Left forelimb (tissue), 1 donor: Measurements from ENCODE around the gene SLC1A7.
"Not testable (repeated sequence)": the region's sequence is repeated elsewhere in the genome, so short reads cannot be mapped to it uniquely, and the experiment has no call there.

ENCODE experiments used
- DNase-seq: peaks from one replicate; pipeline ENCODE4 v3.0.0-alpha.2; 2018; ENCODE audit warnings: low spot score

Gene SLC1A7

GRCh38 chr1:53142226-53142853 lies at the start of gene SLC1A7:
Gene SLC1A7 (minus strand): TSS chr1:53142638. CDS start chr1:53142449, 189 bp downstream.
- DNase-seq, result no peak

- no peak for DNase-seq
Observed at GRCh38 chr1:53190210-53190611, 47.8 kb upstream of the SLC1A7 start.

- no peak for DNase-seq
Observed at GRCh38 chr1:53189061-53189460, 46.6 kb upstream of the SLC1A7 start.

GRCh38 chr1:53188099-53188498 lies 45.7 kb upstream of the SLC1A7 start:
- no peak for DNase-seq

GRCh38 chr1:53187401-53187800 lies 45.0 kb upstream of the SLC1A7 start:
- no peak for DNase-seq

- DNase-seq, result no peak
Observed at GRCh38 chr1:53186533-53186932, 44.1 kb upstream of the SLC1A7 start.

DNA sequence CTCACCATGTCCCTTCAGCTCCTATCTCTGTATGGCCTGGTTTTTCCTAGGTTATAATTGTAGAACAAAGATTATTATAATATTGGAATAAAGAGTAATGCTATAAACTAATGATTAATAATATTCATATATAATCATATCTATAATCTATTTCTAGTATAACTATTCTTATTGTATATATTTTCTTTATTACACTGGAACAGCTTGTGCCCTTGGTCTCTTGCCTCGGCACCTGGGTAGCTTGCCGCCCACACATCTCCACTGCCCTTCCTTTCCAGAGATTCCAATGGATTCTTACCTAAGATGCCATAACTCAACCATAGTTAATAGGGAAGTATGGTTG lies 43.5 kb upstream of the SLC1A7 start:
- not testable (repeated sequence) for DNase-seq

DNA sequence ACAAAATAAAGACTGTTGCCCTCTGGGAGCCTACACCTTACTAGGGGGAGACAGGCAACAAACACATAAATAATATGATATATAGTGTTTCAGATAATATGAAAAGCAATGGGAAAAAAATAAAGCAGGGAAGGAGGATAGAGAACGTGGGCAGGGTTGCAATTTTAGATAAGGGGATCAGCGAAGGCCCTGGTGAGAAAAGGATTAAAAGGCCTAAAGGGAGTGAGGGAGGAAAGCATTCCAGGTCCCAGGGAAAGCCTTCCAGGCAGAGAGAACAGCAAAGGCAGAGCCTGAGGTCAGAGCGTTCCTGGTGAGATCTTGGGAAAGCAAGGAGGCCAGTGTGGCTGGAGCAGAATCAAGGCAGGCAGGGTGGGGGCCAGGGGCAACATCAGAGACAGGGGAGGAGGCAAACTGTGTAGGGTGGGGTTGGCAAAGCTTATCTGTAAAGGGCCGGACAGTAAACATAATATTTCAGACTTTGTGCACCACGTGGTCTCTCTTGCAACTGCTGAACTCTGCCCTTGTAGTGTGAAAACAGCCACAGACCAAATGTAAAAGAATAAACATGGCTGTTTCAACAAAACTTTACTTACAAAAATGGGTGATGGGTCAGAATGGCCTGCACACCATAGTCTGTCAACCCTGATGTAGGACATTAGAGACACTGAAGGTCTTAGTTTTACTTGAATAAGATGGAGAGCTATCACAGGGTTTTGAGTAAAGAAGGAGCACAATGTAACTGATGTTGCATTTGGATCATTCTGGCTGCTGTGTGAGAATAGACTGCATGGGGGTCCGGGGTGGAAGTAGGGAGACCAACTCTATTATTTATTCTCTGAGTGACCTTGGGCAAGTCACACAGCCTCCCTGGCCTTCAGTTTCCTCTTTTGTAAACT lies 40.9 kb upstream of the SLC1A7 start:
- DNase-seq, result no peak

- DNase-seq, result no peak
Observed at GRCh38 chr1:53182716-53183094, 40.3 kb upstream of the SLC1A7 start.

- DNase-seq, result peak; percentile 73
Observed at GRCh38 chr1:53182111-53182593, 39.7 kb upstream of the SLC1A7 start.

DNA sequence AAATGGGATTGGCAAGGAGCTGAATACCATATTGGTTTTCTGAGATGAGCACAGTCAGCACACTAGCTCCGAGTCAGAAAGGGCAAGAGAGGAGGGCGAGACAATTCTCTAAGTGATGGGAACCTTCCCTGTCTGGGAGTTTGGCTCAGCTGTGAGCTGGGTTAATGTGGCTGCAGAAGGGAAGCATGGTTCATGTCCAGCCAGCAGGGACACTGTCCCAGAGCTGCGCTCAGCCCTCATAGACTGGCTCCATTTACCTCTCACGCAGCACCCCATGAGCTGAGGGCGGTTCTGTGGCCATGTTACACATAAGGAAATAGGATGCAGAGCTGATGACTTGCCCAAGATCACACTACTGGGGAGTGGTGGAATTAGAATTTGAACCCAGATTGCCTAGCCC lies 38.5 kb upstream of the SLC1A7 start:
- DNase-seq, result no peak

DNA sequence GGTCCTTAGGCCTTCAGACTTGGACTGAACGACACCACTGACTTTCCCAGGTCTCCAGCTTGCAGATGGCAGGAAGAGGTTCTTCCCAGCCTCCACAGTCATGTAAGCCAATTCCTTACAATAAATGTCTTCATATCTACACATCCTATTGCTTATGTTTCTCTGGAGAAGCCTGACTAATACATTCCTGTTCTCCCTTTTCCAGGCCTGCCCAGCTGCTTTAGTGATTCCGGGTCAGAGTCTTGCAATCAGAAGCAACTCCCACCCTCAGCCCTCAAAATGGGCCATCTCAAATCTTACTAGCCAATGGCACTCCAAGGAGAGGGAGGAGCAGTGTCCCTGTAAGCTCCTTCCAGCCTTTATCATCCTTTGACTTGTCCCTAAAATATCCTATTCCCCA lies 37.8 kb upstream of the SLC1A7 start:
- no peak for DNase-seq

DNA sequence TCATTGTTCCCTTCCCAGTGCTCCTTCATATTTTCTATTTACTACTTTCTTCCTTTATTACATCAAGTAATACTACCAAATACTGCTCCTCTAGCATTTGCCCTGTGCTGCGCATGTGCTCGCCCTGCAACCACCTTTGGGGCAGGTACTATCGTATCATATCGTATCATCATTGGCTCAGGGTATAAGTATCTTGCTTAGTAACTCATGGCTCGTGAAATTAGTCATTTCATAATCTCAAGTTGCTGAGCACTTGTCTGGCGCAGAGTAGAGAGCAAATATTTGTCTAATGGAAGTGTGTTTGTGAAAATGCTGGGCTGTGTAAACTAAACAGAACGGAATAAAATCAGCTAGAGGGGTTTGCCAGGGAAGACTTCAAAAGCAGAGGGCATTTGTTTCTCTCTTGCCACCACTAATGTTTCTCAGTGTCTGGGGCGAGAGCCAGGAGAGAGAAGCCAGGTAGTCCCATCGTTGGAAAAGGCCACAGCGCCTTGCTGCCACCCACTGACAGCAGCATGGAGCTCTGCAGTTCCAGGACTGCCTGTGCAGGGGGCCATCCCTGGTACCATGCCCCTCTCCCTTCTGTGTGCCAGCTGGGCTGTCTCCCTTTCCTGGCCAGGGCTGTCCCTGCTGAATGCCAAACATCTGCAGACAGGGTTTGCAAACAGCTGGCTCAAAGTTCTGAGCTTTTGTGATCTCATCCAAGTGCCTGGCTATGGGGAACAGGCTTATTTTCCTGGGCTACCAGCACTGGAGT lies 34.2 kb upstream of the SLC1A7 start:
- DNase-seq, result no peak

- DNase-seq, result no peak
Observed at GRCh38 chr1:53174971-53175913, 32.8 kb upstream of the SLC1A7 start.

GRCh38 chr1:53172426-53173128 lies 30.1 kb upstream of the SLC1A7 start:
- DNase-seq, result no peak

DNA sequence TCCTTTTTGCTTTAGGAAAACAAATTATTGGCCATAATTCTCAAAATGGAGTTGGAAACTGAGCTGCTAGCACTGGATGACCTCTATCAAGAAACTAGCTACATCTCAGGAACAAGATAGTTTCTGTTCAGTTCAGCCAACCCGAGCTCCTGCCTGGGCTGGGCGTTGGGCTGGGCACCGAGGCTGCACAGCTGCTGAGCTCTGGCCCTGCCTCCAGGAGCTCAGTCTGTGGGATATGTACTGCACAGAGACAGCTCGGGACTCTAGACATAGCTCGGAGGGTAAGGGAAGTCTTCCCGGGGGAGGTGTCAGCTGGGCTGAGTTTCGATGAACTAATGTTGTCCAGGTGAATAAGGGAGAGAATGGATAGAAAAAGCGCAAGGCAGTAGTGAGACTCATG lies 24.5 kb upstream of the SLC1A7 start:
- DNase-seq, result no peak

GRCh38 chr1:53166366-53166765 lies 23.9 kb upstream of the SLC1A7 start:
- DNase-seq, result no peak

DNA sequence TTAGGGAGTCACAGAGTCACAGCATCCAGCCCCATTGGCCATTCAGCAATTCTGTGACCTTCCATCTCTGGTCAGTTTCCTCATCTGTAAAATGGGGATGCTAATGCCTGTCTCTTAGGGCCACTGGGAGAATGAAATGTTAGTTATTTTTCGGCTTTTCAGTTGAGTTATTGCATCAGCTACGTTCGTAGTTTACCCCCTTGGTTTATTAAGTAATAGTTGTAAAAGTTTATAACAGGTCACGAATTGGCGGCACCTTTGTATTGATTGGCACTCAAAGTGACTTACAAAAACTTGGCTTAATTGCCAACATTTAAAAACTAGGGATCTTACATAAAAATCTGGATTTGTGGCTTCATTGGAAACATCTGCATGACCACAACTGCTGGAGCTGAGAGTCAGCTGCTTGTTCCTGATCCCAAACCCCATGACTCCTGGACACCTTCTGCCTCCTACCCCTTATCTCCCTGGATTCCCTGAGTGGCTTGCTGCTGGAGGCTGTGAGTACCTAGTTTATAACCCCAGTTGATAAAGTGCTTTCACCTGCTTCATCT lies 23.0 kb upstream of the SLC1A7 start:
- DNase-seq, result no peak

GRCh38 chr1:53163291-53163768 lies 20.9 kb upstream of the SLC1A7 start:
- no peak for DNase-seq

DNA sequence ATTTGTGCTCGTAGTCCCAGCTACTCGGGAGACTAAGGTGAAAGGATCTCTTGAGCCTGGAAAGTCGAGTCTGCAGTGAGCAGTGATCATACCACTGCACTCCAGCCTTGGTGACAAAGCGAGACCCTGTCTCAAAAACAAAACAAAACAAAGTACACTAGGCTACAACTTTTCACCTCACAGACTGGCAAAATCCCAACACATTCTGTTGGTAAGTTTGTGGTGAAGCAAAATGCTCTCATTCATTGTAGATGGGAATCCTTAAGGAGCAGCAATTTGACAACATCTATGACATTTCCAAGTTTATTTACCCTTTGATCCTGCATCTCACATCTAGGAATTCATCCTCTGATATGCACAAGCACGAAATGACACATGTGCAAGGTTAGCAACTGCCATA lies 20.2 kb upstream of the SLC1A7 start:
- DNase-seq, result no peak
